NOMO-1 (cell line): ENCODE data around the gene C19orf81.

ENCODE experiments used
- DNase-seq, 2 experiments: peaks; one replicate each; lab custom pipeline; 2025; ENCODE audit not compliant: unreplicated experiment in 2 of 2; lab: John Stamatoyannopoulos, UW

The C19orf81 gene

GRCh38 chr19:50708179-50708879 lies 59.1 kb downstream of the C19orf81 start:
- DNase-seq, result no peak
